ENCODE measurements around the gene PREB. TPM values are rescaled to one million over a fixed set of nuclear protein-coding genes. Genes with fewer than 3 reads are reported as not detected.

Gene PREB
- total and polyA plus RNA-seq, 2 of the 13 experiments (the other 11 are each of a cell fraction or from before 2014, with no cell fraction given): 112 to 192 TPM

- in situ Hi-C loops (cut with HindIII; ENCODE audit: extremely low pct_ligation_motif_present, low pct_unique_long_range_greater_than_20kb) (no loop called here), intact Hi-C loops (cut with micrococcal nuclease; ENCODE audit: unreplicated experiment) (no loop called here)
- H3K4me1 ChIP-seq (ENCODE audit: insufficient read depth, low read length): peaks cover 64% of the 10 kb centered on the region
- FAIRE-seq: peak; percentile 34
- TSS peak; percentile 82 for BruUV-seq (replicated peaks)
- no peaks in the 10 kb centered on the region for H4K20me1 ChIP-seq (ENCODE audit: insufficient read depth, low read length)
- peak overlapping the region; percentile 72 for H3K4me2 ChIP-seq (ENCODE audit: low read depth, low read length)
- H3K36me3 ChIP-seq (replicated peaks in 1 of 2; ENCODE audit: control insufficient read depth in 1 of 2, insufficient read depth in 2 of 2, low read length in 2 of 2): no peaks in the 10 kb centered on the region
- DNase-seq (ENCODE audit: low spot score): peak; percentile 50
- H3K9ac ChIP-seq (ENCODE audit: insufficient read depth, low read depth, low read length): peak overlapping the region; percentile 53
- WGBS (ENCODE audit: low lambda C conversion rate): 53% methylated on average over 15 of the region's 15 CpGs
- no peaks in the 10 kb centered on the region for H3K27me3 ChIP-seq (ENCODE audit: control insufficient read depth in 1 of 2, insufficient read depth in 2 of 2, low read length in 2 of 2)
- ATAC-seq: peak; percentile 54
- H3K27ac ChIP-seq (ENCODE audit: extremely low read length, insufficient read depth, low read length): peak overlapping the region; percentile 54
- no peaks in the 10 kb centered on the region for H3K9me3 ChIP-seq (ENCODE audit: low read length)
- H3K79me2 ChIP-seq (ENCODE audit: insufficient read depth, low read length): no peaks in the 10 kb centered on the region
- H3K4me3 ChIP-seq (replicated peaks in 1 of 3; ENCODE audit: insufficient read depth in 1 of 3, low read depth in 2 of 3, low read length in 3 of 3): peak overlapping the region; percentile 17 to 32 (median 26); a peak in 4 of 6 replicates
- peak overlapping the region; percentile 90 for H2AFZ ChIP-seq (ENCODE audit: low read length)
- ChIA-PET POLR2A (interaction anchor here (1.0 to 1.3 kb wide), 3 partner anchors 11 to 50 kb away, joined by 3 to 5 read pairs (median 3); partner anchors contain the start of genes ATRAID and SLC5A6), CTCF (ENCODE audit: low intra/inter-chr PET ratio, low total read pairs) (no interaction called here)
- TF ChIP-seq MEIS1 (CRISPR knock-in tag; IDR thresholded peaks at IDR 0.05; ENCODE audit: borderline replicate concordance) (0 out of 2 replicates have a peak, but pooled peaks have one; percentile 55), ZFP36L2 (CRISPR knock-in tag; IDR thresholded peaks at IDR 0.05) (no peak), MAFK (conservative IDR thresholded peaks at IDR 0.05 in 1 of 2, IDR thresholded peaks at IDR 0.05 in 1 of 2; ENCODE audit: low read length in 2 of 2) (peak; percentile 32 to 62; a peak in 3 of 4 replicates), SIN3B (IDR thresholded peaks at IDR 0.05; ENCODE audit: low read length) (no peak), NR2F1 (CRISPR knock-in tag; IDR thresholded peaks at IDR 0.05) (no peak), ZNF501 (CRISPR knock-in tag; IDR thresholded peaks at IDR 0.05) (peak; percentile 51; the same call in 1 of the 2 replicates), TGIF2 (CRISPR knock-in tag; IDR thresholded peaks at IDR 0.05) (peak; percentile 36; the same call in 1 of the 2 replicates), FOSL2 (CRISPR knock-in tag; IDR thresholded peaks at IDR 0.05) (peak; percentile 61), ZBTB4 (CRISPR knock-in tag; IDR thresholded peaks at IDR 0.05; ENCODE audit: borderline replicate concordance) (0 out of 2 replicates have a peak, but pooled peaks have one; percentile 29), MAFF (IDR thresholded peaks at IDR 0.05; ENCODE audit: low read depth, low read length) (peak; percentile 37; the same call in 1 of the 2 replicates), GFI1 (CRISPR knock-in tag; IDR thresholded peaks at IDR 0.05; ENCODE audit: borderline replicate concordance) (no peak), RXRB (CRISPR knock-in tag; IDR thresholded peaks at IDR 0.05; ENCODE audit: borderline replicate concordance) (0 out of 2 replicates have a peak, but pooled peaks have one; percentile 27), ZSCAN9 (CRISPR knock-in tag; IDR thresholded peaks at IDR 0.05; ENCODE audit: borderline replicate concordance) (0 out of 2 replicates have a peak, but pooled peaks have one; percentile 14), ZFX (CRISPR knock-in tag; IDR thresholded peaks at IDR 0.05; ENCODE audit: low read depth) (0 out of 2 replicates have a peak, but pooled peaks have one; percentile 24), HOXA3 (CRISPR knock-in tag; IDR thresholded peaks at IDR 0.05) (no peak)
- TF ChIP-seq, protein P1, sequence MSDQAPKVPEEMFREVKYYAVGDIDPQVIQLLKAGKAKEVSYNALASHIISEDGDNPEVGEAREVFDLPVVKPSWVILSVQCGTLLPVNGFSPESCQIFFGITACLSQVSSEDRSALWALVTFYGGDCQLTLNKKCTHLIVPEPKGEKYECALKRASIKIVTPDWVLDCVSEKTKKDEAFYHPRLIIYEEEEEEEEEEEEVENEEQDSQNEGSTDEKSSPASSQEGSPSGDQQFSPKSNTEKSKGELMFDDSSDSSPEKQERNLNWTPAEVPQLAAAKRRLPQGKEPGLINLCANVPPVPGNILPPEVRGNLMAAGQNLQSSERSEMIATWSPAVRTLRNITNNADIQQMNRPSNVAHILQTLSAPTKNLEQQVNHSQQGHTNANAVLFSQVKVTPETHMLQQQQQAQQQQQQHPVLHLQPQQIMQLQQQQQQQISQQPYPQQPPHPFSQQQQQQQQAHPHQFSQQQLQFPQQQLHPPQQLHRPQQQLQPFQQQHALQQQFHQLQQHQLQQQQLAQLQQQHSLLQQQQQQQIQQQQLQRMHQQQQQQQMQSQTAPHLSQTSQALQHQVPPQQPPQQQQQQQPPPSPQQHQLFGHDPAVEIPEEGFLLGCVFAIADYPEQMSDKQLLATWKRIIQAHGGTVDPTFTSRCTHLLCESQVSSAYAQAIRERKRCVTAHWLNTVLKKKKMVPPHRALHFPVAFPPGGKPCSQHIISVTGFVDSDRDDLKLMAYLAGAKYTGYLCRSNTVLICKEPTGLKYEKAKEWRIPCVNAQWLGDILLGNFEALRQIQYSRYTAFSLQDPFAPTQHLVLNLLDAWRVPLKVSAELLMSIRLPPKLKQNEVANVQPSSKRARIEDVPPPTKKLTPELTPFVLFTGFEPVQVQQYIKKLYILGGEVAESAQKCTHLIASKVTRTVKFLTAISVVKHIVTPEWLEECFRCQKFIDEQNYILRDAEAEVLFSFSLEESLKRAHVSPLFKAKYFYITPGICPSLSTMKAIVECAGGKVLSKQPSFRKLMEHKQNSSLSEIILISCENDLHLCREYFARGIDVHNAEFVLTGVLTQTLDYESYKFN (CRISPR knock-in tag; conservative IDR thresholded peaks at IDR 0.05): 0 out of 2 replicates have a peak, but pooled peaks have one; percentile 16
Measured at GRCh38 chr2:27162151-27163121, 28.0 kb upstream of the PREB start.

Data from HepG2 (cell line).